Colonic mucosa (tissue), 4 donors: ENCODE results near the gene CDK8. TPM values are rescaled to one million over a fixed set of nuclear protein-coding genes. Genes with fewer than 3 reads are reported as not detected.

ENCODE experiments used
- DNase-seq: peaks from one replicate; pipeline ENCODE4 v3.0.0-alpha.2; 2020
- H3K27ac ChIP-seq: fragments of 200-600 bp; one replicate; pipeline ENCODE4 v1.8.0; 2021
- H3K27me3 ChIP-seq: fragments of 200-600 bp; one replicate; pipeline ENCODE4 v1.8.0; 2021
- H3K36me3 ChIP-seq: fragments of 200-600 bp; one replicate; pipeline ENCODE4 v1.8.0; 2021
- H3K4me1 ChIP-seq: fragments of 200-600 bp; one replicate; pipeline ENCODE4 v1.8.0; 2021; ENCODE audit warnings: mild to moderate bottlenecking
- H3K4me3 ChIP-seq: fragments of 200-600 bp; one replicate; pipeline ENCODE4 v1.8.0; 2021
- H3K9ac ChIP-seq, 2 donors: one replicate each; pipeline ENCODE4 v1.7.0; 2013; ENCODE audit warnings: control low read depth in 2 of 2, low read depth in 2 of 2, low read length in 2 of 2
- H3K9me3 ChIP-seq: fragments of 200-600 bp; one replicate; pipeline ENCODE4 v1.8.0; 2021
- intact Hi-C: fragments of 100-400 bp; cut with DNase I; formaldehyde crosslinking; loops from one replicate; pipeline ENCODE4 v1.14.1; 2022
- total RNA-seq, 2 donors: library from RNA; stranded (reverse); fragmentation: NEBNext Ultra II Directional in 1 of 2; extraction: Animal tissue kit (Norgen Biotek cat#: 25700) in 1 of 2; gene quantifications; one replicate each; pipeline ENCODE4 v1.2.1, GENCODE V29; 2021
- TF ChIP-seq, protein P1 (sequence below): fragments of 200-600 bp; IDR thresholded peaks from one replicate; pipeline ENCODE4 v1.8.0; 2022; ENCODE audit warnings: antibody characterized with exemption, mild to moderate bottlenecking
- donor health status: healthy.
- donor health status: DM: no; HTN: no; CAD: no.
- donor health status: DM: no; HTN: no; CAD: no.

Gene CDK8
- total RNA-seq, 2 donors from 2014 or later = 22.7 to 31.8 TPM

DNA sequence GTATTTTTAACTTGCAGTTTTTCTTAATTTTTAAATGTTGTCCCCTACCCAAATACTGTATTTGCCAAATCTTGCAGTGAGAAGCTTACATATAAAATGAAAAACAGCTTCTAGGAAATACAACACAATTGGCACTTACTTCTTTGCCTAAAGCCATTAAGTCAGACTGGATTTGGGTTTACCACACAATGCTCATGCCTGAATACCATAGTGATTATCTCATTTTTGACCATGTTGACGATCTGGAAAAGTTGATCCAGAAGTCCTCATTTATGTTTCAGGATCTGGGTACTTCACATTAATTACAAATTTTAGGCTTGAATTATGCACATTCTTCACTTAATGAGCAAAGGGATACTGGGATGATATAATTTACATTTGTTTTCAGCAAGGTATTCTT lies 34.2 kb upstream of the CDK8 start:
- intact Hi-C loops = no loop called here
- Histone ChIP-seq H3K36me3 (peaks cover 3% of the 10 kb centered on the region), H3K4me3 (no peak overlapping the region), H3K9me3 (no peaks in the 10 kb centered on the region), H3K27ac (no peak overlapping the region), H3K27me3 (no peaks in the 10 kb centered on the region), H3K9ac (no peak overlapping the region), H3K4me1 (peaks cover 8% of the 10 kb centered on the region)
- no peak for DNase-seq
- TF ChIP-seq, protein P1, sequence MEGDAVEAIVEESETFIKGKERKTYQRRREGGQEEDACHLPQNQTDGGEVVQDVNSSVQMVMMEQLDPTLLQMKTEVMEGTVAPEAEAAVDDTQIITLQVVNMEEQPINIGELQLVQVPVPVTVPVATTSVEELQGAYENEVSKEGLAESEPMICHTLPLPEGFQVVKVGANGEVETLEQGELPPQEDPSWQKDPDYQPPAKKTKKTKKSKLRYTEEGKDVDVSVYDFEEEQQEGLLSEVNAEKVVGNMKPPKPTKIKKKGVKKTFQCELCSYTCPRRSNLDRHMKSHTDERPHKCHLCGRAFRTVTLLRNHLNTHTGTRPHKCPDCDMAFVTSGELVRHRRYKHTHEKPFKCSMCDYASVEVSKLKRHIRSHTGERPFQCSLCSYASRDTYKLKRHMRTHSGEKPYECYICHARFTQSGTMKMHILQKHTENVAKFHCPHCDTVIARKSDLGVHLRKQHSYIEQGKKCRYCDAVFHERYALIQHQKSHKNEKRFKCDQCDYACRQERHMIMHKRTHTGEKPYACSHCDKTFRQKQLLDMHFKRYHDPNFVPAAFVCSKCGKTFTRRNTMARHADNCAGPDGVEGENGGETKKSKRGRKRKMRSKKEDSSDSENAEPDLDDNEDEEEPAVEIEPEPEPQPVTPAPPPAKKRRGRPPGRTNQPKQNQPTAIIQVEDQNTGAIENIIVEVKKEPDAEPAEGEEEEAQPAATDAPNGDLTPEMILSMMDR = no peak

DNA sequence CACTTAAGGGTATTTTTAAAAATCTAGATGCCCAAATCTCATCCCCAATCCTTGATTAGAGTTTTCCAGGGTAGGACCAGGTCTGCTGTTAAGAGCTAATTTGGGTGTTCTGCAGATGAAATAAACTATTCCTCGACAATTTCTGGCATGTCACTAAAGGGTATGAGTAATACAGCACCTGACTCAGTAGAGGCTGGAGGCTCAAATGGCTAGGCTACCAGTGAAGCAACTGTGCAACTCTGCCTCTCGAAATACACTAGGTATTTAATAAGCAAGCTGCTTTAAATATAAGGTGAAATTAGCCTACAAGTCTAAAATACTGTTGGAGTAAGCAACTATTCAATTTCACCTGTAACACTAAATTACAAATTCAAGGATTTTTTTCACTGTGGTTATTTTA lies 33.4 kb upstream of the CDK8 start:
- H3K4me3 ChIP-seq = peak overlapping the region; percentile 79
- no peak for DNase-seq
- peaks cover 3% of the 10 kb centered on the region for H3K36me3 ChIP-seq
- H3K9me3 ChIP-seq = no peaks in the 10 kb centered on the region
- TF ChIP-seq, protein P1 = no peak
- intact Hi-C loops = no loop called here
- peak overlapping the region in 1 of 2 donors; percentile 88 for H3K9ac ChIP-seq
- H3K27me3 ChIP-seq = no peaks in the 10 kb centered on the region
- H3K27ac ChIP-seq = no peak overlapping the region
- H3K4me1 ChIP-seq = peaks cover 8% of the 10 kb centered on the region

DNA sequence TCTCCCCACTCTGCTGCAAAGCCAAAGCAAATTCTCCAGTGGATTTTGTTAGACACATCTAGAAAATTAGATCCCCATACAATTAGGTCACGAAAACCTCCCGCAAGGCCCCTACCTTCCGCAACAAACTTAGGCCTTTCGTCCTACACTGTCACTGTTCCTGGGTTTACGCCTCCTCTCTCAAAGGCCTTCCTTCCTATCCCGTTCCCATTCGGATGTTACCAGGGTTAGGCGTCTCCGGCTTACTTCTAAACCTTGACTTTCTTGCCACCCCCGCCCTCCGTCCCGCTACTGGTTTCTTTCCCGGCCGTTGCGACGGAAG lies 32.6 kb upstream of the CDK8 start:
- TF ChIP-seq, protein P1 = no peak
- intact Hi-C loops = no loop called here

DNA sequence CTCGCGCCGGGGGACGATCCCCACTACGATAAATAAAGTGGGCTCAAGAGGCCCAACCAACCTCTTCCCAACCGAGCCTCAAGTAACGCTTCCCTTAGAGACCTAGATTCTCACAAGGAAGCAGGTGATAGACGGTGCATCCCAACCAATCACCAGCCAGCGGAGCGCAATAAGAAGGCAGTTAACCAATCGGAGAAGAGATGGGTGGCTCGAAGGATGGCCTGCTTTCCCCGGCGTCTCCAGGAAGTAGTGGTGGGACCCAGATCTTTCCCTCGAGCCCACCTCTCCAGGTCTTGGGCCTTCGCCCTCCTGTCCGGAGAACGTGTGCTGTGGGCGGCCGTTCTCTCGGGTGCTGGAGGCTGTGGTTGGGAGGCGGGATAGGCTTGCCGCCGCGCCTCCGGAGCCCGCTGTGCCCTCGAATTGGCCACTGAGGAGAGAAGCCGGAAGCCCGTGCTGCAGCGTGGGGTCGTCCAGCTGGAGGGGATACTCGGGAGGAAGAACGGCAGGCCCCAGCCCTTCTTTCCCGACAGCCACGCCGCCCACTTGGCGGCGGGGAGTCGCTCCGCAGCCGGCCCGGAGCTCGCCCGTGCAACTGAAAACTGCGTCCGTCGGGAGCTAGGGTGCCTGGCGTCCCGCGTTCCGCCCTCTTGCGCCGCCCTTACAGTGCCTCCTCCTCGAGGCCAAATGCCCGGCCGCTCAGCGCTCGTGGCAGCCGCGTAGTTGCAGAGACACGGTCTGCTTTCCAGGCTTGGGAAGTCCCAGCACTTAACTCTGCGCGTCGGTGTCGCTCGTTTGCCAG lies 32.0 kb upstream of the CDK8 start, which contains the start of gene RNF6:
RNF6 (minus strand) TSS at position 594 of the 799 bp plus-strand sequence. CDS start 2,665 bp downstream, outside the sequence.
- TF ChIP-seq, protein P1 = no peak
- no peaks in the 10 kb centered on the region for H3K9me3 ChIP-seq
- H3K4me3 ChIP-seq = peak within 1 kb of the TSS; percentile 79
- no peaks in the 10 kb centered on the region for H3K27me3 ChIP-seq
- H3K9ac ChIP-seq = peak within 1 kb of the TSS; percentile 88 to 93
- no peaks in the 10 kb centered on the region for H3K36me3 ChIP-seq
- intact Hi-C loops = no loop called here
- peaks cover 8% of the 10 kb centered on the region for H3K4me1 ChIP-seq
- H3K27ac ChIP-seq = peak within 1 kb of the TSS; percentile 96
- peak; percentile 96 for DNase-seq

More for the DNA sequence above, 32.6 kb upstream of the CDK8 start:
- H3K4me1 ChIP-seq = peaks cover 8% of the 10 kb centered on the region
- peak overlapping the region; percentile 68 to 88 for H3K9ac ChIP-seq
- H3K27me3 ChIP-seq = no peaks in the 10 kb centered on the region
- no peaks in the 10 kb centered on the region for H3K9me3 ChIP-seq
- peaks cover 3% of the 10 kb centered on the region for H3K36me3 ChIP-seq
- DNase-seq = no peak
- peak overlapping the region; percentile 79 for H3K4me3 ChIP-seq
- H3K27ac ChIP-seq = peak overlapping the region; percentile 96

- Histone ChIP-seq H3K9me3 (no peaks in the 10 kb centered on the region), H3K36me3 (no peaks in the 10 kb centered on the region), H3K9ac (peak overlapping the region; percentile 88 to 93), H3K4me3 (peak overlapping the region; percentile 79), H3K4me1 (peaks cover 8% of the 10 kb centered on the region), H3K27ac (peak overlapping the region; percentile 96), H3K27me3 (no peaks in the 10 kb centered on the region)
- intact Hi-C loops = no loop called here
- TF ChIP-seq, protein P1 = no peak
- DNase-seq = no peak
These were observed 31.3 kb upstream of the CDK8 start for GRCh38 chr13:26222520-26223046.
